PFSK-1 (cell line): ENCODE data around the gene DLGAP1.

Experiments used
- POLR2AphosphoS5 ChIP-seq: IDR thresholded peaks from 2 replicates; pipeline ENCODE4 v1.6.1; 2012; ENCODE audit warnings: low read depth, mild to moderate bottlenecking, control low read depth, low read length, moderate library complexity
- SIN3A ChIP-seq: IDR thresholded peaks from 2 replicates; pipeline ENCODE4 v1.6.1; 2012; ENCODE audit warnings: mild to moderate bottlenecking, low read length, moderate library complexity, borderline replicate concordance; ENCODE audit not compliant: insufficient read depth

- TF ChIP-seq POLR2AphosphoS5 (no peak), SIN3A (no peak)
These were observed 587.9 kb downstream of the DLGAP1 start for GRCh38 chr18:3867236-3867635.
